Breast epithelium (tissue), 4 donors: ENCODE measurements around the gene PLXNA4. TPM values are rescaled to one million over a fixed set of nuclear protein-coding genes. Genes with fewer than 3 reads are reported as not detected.
"Not testable (repeated sequence)": the region's sequence is repeated elsewhere in the genome, so short reads cannot be mapped to it uniquely, and the experiment has no call there.

ENCODE experiments used
- DNase-seq, 2 donors: peaks; one replicate each; pipeline ENCODE4 v3.0.0-alpha.2; 2019; ENCODE audit warnings: low spot score in 2 of 2
- H3K27ac ChIP-seq, 2 donors: fragments of 200-600 bp; sonication (generic) in 1 of 2; one replicate each; pipeline ENCODE4 v1.5.1; 2016 to 2019; ENCODE audit warnings: mild to moderate bottlenecking in 1 of 2
- H3K27me3 ChIP-seq, 2 donors: fragments of 200-600 bp; sonication (generic) in 1 of 2; one replicate each; pipeline versions ENCODE4 v1.5.1 to v1.6.0; 2017 to 2019; ENCODE audit warnings: control low read depth in 1 of 2, mild to moderate bottlenecking in 1 of 2
- H3K36me3 ChIP-seq: fragments of 200-600 bp; one replicate; pipeline ENCODE4 v1.5.1; 2019
- H3K4me1 ChIP-seq, 2 donors: fragments of 200-600 bp; sonication (generic); one replicate each; pipeline ENCODE4 v1.5.1; 2016 to 2019; ENCODE audit warnings: control low read depth in 1 of 2
- H3K4me3 ChIP-seq, 3 donors: fragments of 200-600 bp; sonication (generic); 1 replicate in 2 of 3; 2 replicates in 1 of 3; pipeline ENCODE4 v1.5.1; 2016 to 2019; ENCODE audit warnings: mild to moderate bottlenecking in 3 of 3, moderate library complexity in 2 of 3
- H3K9me3 ChIP-seq, 2 donors: fragments of 200-600 bp; sonication (generic) in 1 of 2; one replicate each; pipeline ENCODE4 v1.5.1; 2016 to 2019; ENCODE audit warnings: control low read depth in 1 of 2
- CTCF ChIP-seq, 3 donors: fragments of 450-650 bp; IDR thresholded peaks; one replicate each; pipeline ENCODE4 v1.5.1; 2016 to 2017; ENCODE audit warnings: antibody characterized with exemption in 3 of 3, mild to moderate bottlenecking in 3 of 3, moderate library complexity in 3 of 3
- POLR2A ChIP-seq: fragments of 450-650 bp; IDR thresholded peaks from one replicate; pipeline ENCODE4 v1.6.1; 2016; ENCODE audit warnings: antibody characterized with exemption, mild to moderate bottlenecking, moderate library complexity
- POLR2AphosphoS5 ChIP-seq, 3 donors: sonication (generic); formaldehyde crosslinking; IDR thresholded peaks; one replicate each; pipeline ENCODE4 v1.6.1; 2017; ENCODE audit warnings: antibody characterized with exemption in 3 of 3
- intact Hi-C: fragments of 100-400 bp; cut with DNase I; formaldehyde crosslinking; loops from one replicate; pipeline ENCODE4 v1.15.1; 2023; ENCODE audit warnings: low total_unique reads
- total RNA-seq, 3 donors: library from RNA; depleted of rRNA; stranded (reverse); fragments of >200 nt; gene quantifications; one replicate each; pipeline ENCODE4 v1.1.0, GENCODE V29; 2016

PLXNA4 gene
- total RNA-seq, 3 donors from 2014 or later, result 7.2 to 32.5 (median 26.2) TPM

- no peak for DNase-seq
- TF ChIP-seq POLR2AphosphoS5 (IDR thresholded peaks at IDR 0.05) (no peak), CTCF (IDR thresholded peaks at IDR 0.05) (no peak), POLR2A (no peak)
Observed at GRCh38 chr7:132181371-132181770, 394.9 kb downstream of the PLXNA4 start.

GRCh38 chr7:132180481-132180880 lies 395.8 kb downstream of the PLXNA4 start:
- H3K27ac ChIP-seq, result no peak overlapping the region
- intact Hi-C loops, result no loop called here
- no peaks in the 10 kb centered on the region for H3K36me3 ChIP-seq
- H3K4me3 ChIP-seq, result no peak overlapping the region
- no peaks in the 10 kb centered on the region for H3K9me3 ChIP-seq
- H3K4me1 ChIP-seq, result no peaks in the 10 kb centered on the region
- H3K27me3 ChIP-seq, result no peaks in the 10 kb centered on the region
- TF ChIP-seq POLR2A (no peak), POLR2AphosphoS5 (IDR thresholded peaks at IDR 0.05) (no peak), CTCF (IDR thresholded peaks at IDR 0.05) (no peak)
- DNase-seq, result no peak

More at GRCh38 chr7:132181371-132181770, 394.9 kb downstream of the PLXNA4 start:
- Histone ChIP-seq H3K4me3 (no peak overlapping the region), H3K36me3 (no peaks in the 10 kb centered on the region), H3K27ac (no peak overlapping the region), H3K9me3 (peaks cover 2 to 5% of the 10 kb centered on the region in 2 donors), H3K4me1 (no peaks in the 10 kb centered on the region), H3K27me3 (no peaks in the 10 kb centered on the region)
- intact Hi-C loops, result no loop called here

DNA sequence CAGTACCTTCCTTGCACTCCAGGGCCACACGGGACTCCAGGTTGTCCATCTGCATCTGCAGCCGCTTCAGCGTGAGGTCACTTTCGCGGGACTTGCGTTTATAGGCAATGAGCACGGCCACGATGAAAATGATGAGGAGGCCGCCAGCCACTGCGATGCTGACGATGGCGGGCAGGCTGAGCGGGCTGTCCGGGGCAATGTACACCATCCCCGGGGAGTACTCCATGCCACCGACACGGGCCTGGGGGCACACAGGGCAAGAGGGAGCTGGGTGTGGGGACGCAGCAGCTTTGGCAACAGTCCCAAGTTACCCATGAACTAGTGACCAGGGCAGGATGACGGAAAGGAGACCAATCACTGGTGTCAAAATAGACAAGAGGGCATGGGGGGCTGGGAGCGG lies 396.6 kb downstream of the PLXNA4 start:
- intact Hi-C loops, result no loop called here
- DNase-seq, result no peak

DNA sequence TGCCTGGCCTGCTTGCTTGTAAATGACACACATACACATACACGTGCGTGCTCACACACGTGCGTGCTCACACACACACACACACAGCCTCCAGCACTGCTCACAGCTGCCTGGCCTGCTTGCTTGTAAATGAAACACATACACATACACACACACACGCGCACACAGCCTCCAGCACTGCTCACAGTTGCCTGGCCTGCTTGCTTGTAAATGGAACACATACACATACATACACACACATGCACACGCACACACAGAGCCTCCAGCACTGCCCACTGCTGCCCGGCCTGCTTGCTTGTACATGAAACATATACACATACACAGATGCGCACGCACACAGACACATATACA lies 397.2 kb downstream of the PLXNA4 start:
- no peaks in the 10 kb centered on the region for H3K27me3 ChIP-seq
- H3K4me3 ChIP-seq, result no peak overlapping the region
- intact Hi-C loops, result no loop called here
- H3K27ac ChIP-seq, result no peak overlapping the region
- TF ChIP-seq CTCF (IDR thresholded peaks at IDR 0.05) (no peak), POLR2AphosphoS5 (IDR thresholded peaks at IDR 0.05) (no peak), POLR2A (no peak)
- H3K4me1 ChIP-seq, result no peaks in the 10 kb centered on the region
- no peaks in the 10 kb centered on the region for H3K9me3 ChIP-seq
- H3K36me3 ChIP-seq, result no peaks in the 10 kb centered on the region
- no peak for DNase-seq

More for the DNA sequence above, 396.6 kb downstream of the PLXNA4 start:
- H3K27me3 ChIP-seq, result no peaks in the 10 kb centered on the region
- no peaks in the 10 kb centered on the region for H3K9me3 ChIP-seq
- H3K27ac ChIP-seq, result no peak overlapping the region
- TF ChIP-seq POLR2A (no peak), CTCF (IDR thresholded peaks at IDR 0.05) (no peak)
- no peak overlapping the region for H3K4me3 ChIP-seq
- no peaks in the 10 kb centered on the region for H3K36me3 ChIP-seq
- H3K4me1 ChIP-seq, result no peaks in the 10 kb centered on the region

DNA sequence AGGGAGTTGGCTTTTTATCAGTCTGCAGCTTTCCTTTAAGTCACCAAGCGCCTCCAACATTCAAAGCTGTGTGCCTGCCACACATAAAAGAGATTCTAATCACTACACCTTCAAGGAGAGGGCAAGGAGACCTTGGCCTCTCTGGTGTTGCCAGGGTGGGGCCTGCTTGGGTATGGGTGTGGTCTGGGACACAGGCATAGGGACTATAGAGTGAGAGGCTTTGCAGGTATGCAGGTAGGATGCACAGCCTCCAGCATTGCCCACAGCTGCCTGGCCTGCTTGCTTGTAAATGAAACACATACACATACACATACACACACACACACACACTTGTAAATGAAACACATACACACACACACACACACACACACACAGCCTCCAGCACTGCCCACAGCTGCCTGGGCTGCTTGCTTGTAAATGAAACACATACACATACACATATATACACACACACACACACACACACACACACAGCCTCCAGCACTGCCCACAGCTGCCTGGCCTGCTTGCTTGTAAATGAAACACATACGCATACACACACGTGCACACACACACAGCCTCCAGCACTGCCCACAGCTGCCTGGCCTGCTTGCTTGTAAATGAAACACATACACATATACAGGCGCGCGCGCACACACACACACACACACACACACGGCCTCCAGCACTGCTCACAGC lies 397.7 kb downstream of the PLXNA4 start:
- H3K36me3 ChIP-seq, H3K9me3 ChIP-seq, H3K27me3 ChIP-seq, H3K4me1 ChIP-seq, H3K4me3 ChIP-seq, intact Hi-C loops, H3K27ac ChIP-seq, DNase-seq: not testable (repeated sequence)
